ENCODE results near the gene DLEC1. TPM values are rescaled to one million over a fixed set of nuclear protein-coding genes. Genes with fewer than 3 reads are reported as not detected.
"Not testable (repeated sequence)": the region's sequence is repeated elsewhere in the genome, so short reads cannot be mapped to it uniquely, and the experiment has no call there.

DLEC1 gene
- total and polyA plus RNA-seq, 3 experiments from 2014 or later = 0.56 to 1.3 (median 1.0) TPM

DNA sequence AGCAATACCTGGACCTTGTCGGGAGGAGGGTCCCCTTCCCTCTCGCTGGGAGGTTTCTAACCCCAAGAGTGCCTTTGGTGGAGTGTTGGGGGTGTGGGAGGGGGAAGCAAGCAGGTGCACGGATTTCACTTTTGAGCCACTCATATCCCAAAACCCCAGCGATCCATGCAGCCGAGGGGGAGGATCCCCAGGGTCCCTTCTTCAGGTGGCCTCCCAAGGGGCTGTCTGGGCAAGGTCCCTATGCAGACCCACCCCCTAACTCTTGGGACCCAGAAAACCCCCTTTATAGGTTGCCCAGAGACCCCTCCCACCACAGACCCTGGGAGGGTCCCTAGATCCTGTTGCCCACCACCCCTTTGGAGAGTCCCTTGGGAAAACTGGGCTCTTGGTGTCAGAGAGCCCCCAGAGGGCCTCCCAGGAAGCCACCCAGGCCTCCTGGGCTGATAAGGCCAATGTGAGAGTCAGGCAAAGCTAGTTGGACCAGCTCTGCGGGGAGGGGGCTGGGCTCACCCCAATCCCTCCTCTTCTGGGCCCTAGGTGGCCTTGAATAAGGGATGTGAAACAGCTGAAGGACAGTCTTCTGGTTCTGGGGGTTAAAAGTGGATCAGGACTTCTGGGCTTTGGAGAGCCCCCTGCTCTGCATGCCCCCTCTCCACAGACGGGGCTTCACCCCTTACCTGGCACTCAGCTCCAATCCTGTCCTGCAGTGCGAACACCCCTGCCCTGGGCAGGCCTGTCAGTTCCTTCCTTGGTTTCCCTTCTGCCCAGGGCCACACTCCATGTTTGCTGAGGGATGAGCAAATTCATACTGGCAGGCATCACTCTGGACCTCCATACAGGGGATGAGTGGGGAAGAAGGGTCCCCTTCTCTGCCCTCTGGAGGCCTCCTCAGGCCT, 8.6 kb upstream of the DLEC1 start:
- peaks cover 8% of the 10 kb centered on the region for H3K27me3 ChIP-seq (ENCODE audit: insufficient read depth, low read length, poor library complexity, severe bottlenecking)
- H3K36me3 Mint-ChIP-seq = peaks cover 0 to 3% (median 0%) of the 10 kb centered on the region in 3 donors
- POLR2A ChIA-PET = interaction anchor here (3.0 kb wide), 1 partner anchor 9 kb away, joined by 22 read pairs; the partner anchor contains the start of gene DLEC1
- DNase-seq = no peak
- H3K4me1 ChIP-seq (ENCODE audit: insufficient read depth, low read length) = peaks cover 36% of the 10 kb centered on the region
- H3K27me3 Mint-ChIP-seq = peaks cover 0 to 7% of the 10 kb centered on the region in 2 donors
- H3K4me1 Mint-ChIP-seq = peaks cover 27 to 53% (median 30%) of the 10 kb centered on the region in 3 donors
- CTCF ChIA-PET = interaction anchor here (1.4 to 1.5 kb wide), 2 partner anchors 9 to 33 kb away, joined by 4 to 7 read pairs; no protein-coding TSS in a partner anchor
- no peaks in the 10 kb centered on the region for H3K36me3 ChIP-seq (ENCODE audit: insufficient read depth, low read length)
- no peaks in the 10 kb centered on the region for H3K9me3 ChIP-seq (ENCODE audit: low read length)
- H3K9me3 Mint-ChIP-seq = no peaks in the 10 kb centered on the region
- peak overlapping the region; percentile 24 for H3K27ac ChIP-seq (ENCODE audit: low read depth, low read length)
- H3K4me3 Mint-ChIP-seq = peak overlapping the region; percentile 57 to 81 (median 72)
- H3K27ac Mint-ChIP-seq = peak overlapping the region in 7 of 8 donors; percentile 29 to 90 (median 59)
- H3K4me3 ChIP-seq (ENCODE audit: low read length) = peak overlapping the region; percentile 60

- Mint-ChIP-seq H3K4me1 (peaks cover 21 to 47% (median 23%) of the 10 kb centered on the region in 3 donors), H3K9me3 (no peaks in the 10 kb centered on the region), H3K27ac (peak overlapping the region; percentile 50 to 90 (median 76)), H3K36me3 (peaks cover 0 to 3% (median 0%) of the 10 kb centered on the region in 3 donors), H3K4me3 (peak overlapping the region; percentile 44 to 81 (median 71)), H3K27me3 (peaks cover 0 to 7% of the 10 kb centered on the region in 2 donors)
- peak in 3 of 5 donors; percentile 16 to 64 (median 40) for DNase-seq
- no peaks in the 10 kb centered on the region for H3K9me3 ChIP-seq (ENCODE audit: low read length)
- peaks cover 28% of the 10 kb centered on the region for H3K4me1 ChIP-seq (ENCODE audit: insufficient read depth, low read length)
- no peak overlapping the region for H3K27ac ChIP-seq (ENCODE audit: low read depth, low read length)
- no peak overlapping the region for H3K4me3 ChIP-seq (ENCODE audit: low read length)
- POLR2A ChIA-PET = interaction anchor here (3.0 kb wide), 1 partner anchor 8 kb away, joined by 22 read pairs; the partner anchor contains the start of gene DLEC1
- peaks cover 8% of the 10 kb centered on the region for H3K27me3 ChIP-seq (ENCODE audit: insufficient read depth, low read length, poor library complexity, severe bottlenecking)
- H3K36me3 ChIP-seq (ENCODE audit: insufficient read depth, low read length) = no peaks in the 10 kb centered on the region
- CTCF ChIA-PET = interaction anchor here (1.3 to 1.5 kb wide), 2 partner anchors 9 to 57 kb away, joined by 3 to 4 read pairs; no protein-coding TSS in a partner anchor
Measured at GRCh38 chr3:38031022-38031994, 7.7 kb upstream of the DLEC1 start.

DNA sequence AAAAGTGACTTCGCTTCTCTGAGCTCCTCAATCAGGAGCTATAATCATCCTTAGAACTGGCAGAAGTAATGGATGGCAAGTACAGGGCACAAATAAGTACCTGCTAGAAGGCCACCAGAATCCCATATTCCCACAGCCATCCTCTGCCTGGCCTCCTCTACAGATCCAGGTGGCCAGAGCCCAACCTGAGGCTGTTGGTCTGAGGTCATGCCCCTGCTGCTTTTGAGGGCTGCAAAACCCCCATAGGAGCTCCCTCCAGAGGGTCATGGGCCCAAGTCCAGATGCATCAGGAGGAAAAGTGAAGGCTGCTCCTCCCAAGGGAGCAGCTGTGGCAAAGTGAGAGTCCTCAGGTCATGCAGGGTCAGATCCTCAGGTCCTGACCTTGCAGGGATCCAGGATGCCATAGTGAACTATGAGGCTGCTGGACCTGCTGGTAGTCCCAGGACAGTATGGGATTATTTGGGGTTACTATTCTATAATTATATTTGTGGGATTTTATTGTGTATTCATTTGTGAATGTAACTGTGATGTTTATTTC, 6.6 kb upstream of the DLEC1 start:
- CTCF ChIA-PET = interaction anchor here (1.3 kb wide), 1 partner anchor 58 kb away, joined by 3 read pairs; no protein-coding TSS in a partner anchor
- peaks cover 8% of the 10 kb centered on the region for H3K27me3 ChIP-seq (ENCODE audit: insufficient read depth, low read length, poor library complexity, severe bottlenecking)
- Mint-ChIP-seq H3K27me3 (peaks cover 0 to 7% of the 10 kb centered on the region in 2 donors), H3K4me1 (peaks cover 24 to 48% (median 30%) of the 10 kb centered on the region in 3 donors), H3K4me3 (peak overlapping the region in 1 of 7 donors; percentile 42), H3K27ac (peak overlapping the region in 1 of 8 donors; percentile 59), H3K9me3 (no peaks in the 10 kb centered on the region), H3K36me3 (peaks cover 0 to 3% (median 0%) of the 10 kb centered on the region in 3 donors)
- no peak for DNase-seq
- no peak overlapping the region for H3K27ac ChIP-seq (ENCODE audit: low read depth, low read length)
- POLR2A ChIA-PET = no interaction called here
- H3K4me3 ChIP-seq (ENCODE audit: low read length) = no peak overlapping the region
- H3K9me3 ChIP-seq (ENCODE audit: low read length) = no peaks in the 10 kb centered on the region
- H3K36me3 ChIP-seq (ENCODE audit: insufficient read depth, low read length) = no peaks in the 10 kb centered on the region
- peaks cover 28% of the 10 kb centered on the region for H3K4me1 ChIP-seq (ENCODE audit: insufficient read depth, low read length)

- H3K36me3 ChIP-seq (ENCODE audit: insufficient read depth, low read length); POLR2A ChIA-PET; H3K36me3 Mint-ChIP-seq; DNase-seq; H3K4me3 ChIP-seq (ENCODE audit: low read length); H3K27me3 Mint-ChIP-seq; CTCF ChIA-PET; H3K4me3 Mint-ChIP-seq; H3K9me3 Mint-ChIP-seq; H3K9me3 ChIP-seq (ENCODE audit: low read length); H3K27me3 ChIP-seq (ENCODE audit: insufficient read depth, low read length, poor library complexity, severe bottlenecking); H3K27ac ChIP-seq (ENCODE audit: low read depth, low read length): not testable (repeated sequence)
- Mint-ChIP-seq H3K4me1 (peaks cover 26 to 49% (median 37%) of the 10 kb centered on the region in 3 donors), H3K27ac (peak overlapping the region in 2 of 8 donors; percentile 9 to 65)
- peaks cover 36% of the 10 kb centered on the region for H3K4me1 ChIP-seq (ENCODE audit: insufficient read depth, low read length)
Measured at GRCh38 chr3:38033586-38033985, 5.4 kb upstream of the DLEC1 start.

- H3K36me3 Mint-ChIP-seq; H3K27ac ChIP-seq (ENCODE audit: low read depth, low read length); H3K36me3 ChIP-seq (ENCODE audit: insufficient read depth, low read length); H3K27me3 ChIP-seq (ENCODE audit: insufficient read depth, low read length, poor library complexity, severe bottlenecking); H3K9me3 ChIP-seq (ENCODE audit: low read length); CTCF ChIA-PET; H3K9me3 Mint-ChIP-seq; H3K27me3 Mint-ChIP-seq; H3K4me3 ChIP-seq (ENCODE audit: low read length); DNase-seq: not testable (repeated sequence)
- peaks cover 31 to 54% (median 44%) of the 10 kb centered on the region in 3 donors for H3K4me1 Mint-ChIP-seq
- H3K27ac Mint-ChIP-seq = peak overlapping the region in 2 of 8 donors; percentile 47 to 56
- H3K4me1 ChIP-seq (ENCODE audit: insufficient read depth, low read length) = peaks cover 36% of the 10 kb centered on the region
- POLR2A ChIA-PET = interaction anchor here (0.7 kb wide), 1 partner anchor 104 kb away, joined by 3 read pairs; the partner anchor contains the start of gene MYD88
- H3K4me3 Mint-ChIP-seq = peak overlapping the region in 1 of 7 donors; percentile 7
Measured at GRCh38 chr3:38034335-38034734, 4.7 kb upstream of the DLEC1 start.

DNA sequence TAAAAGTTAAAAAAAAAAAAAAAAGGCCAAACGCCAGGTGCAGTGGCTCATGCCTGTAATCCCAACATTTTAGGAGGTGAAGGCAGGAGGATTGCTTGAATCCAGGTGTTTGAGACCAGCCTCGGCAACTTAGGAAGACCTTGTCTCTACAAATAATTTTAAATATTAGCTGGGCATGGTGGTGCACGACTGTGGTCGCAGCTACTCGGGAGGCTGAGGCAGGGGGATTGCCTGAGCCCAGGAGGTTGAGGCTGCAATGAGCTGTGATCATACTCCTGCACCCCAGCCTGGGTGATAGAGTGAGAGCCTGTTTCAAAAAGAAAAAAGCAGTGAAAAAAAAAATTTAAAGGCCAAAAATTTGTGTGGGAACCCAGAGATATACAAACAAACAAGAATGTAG, 2.7 kb upstream of the DLEC1 start:
- H3K9me3 ChIP-seq (ENCODE audit: low read length) = no peaks in the 10 kb centered on the region
- H3K27ac ChIP-seq (ENCODE audit: low read depth, low read length) = no peak overlapping the region
- H3K4me1 ChIP-seq (ENCODE audit: insufficient read depth, low read length) = peaks cover 33% of the 10 kb centered on the region
- H3K27ac Mint-ChIP-seq = peak overlapping the region in 7 of 8 donors; percentile 37 to 99 (median 79)
- peaks cover 36 to 52% (median 49%) of the 10 kb centered on the region in 3 donors for H3K4me1 Mint-ChIP-seq
- no peaks in the 10 kb centered on the region for H3K27me3 ChIP-seq (ENCODE audit: insufficient read depth, low read length, poor library complexity, severe bottlenecking)
- no peak for DNase-seq
- ChIA-PET CTCF (interaction anchor here (0.8 to 6.6 kb wide), 2 partner anchors 9 to 34 kb away, joined by 4 to 49 read pairs; no protein-coding TSS in a partner anchor), POLR2A (interaction anchor here (0.7 kb wide), 1 partner anchor 1368 kb away, joined by 4 read pairs; no protein-coding TSS in a partner anchor)
- peaks cover 0 to 4% (median 0%) of the 10 kb centered on the region in 5 donors for H3K9me3 Mint-ChIP-seq
- H3K4me3 Mint-ChIP-seq = peak overlapping the region in 1 of 7 donors; percentile 66
- peaks cover 0 to 2% of the 10 kb centered on the region in 2 donors for H3K27me3 Mint-ChIP-seq
- peaks cover 6 to 8% (median 6%) of the 10 kb centered on the region in 3 donors for H3K36me3 Mint-ChIP-seq
- H3K4me3 ChIP-seq (ENCODE audit: low read length) = no peak overlapping the region
- H3K36me3 ChIP-seq (ENCODE audit: insufficient read depth, low read length) = no peaks in the 10 kb centered on the region

GRCh38 chr3:38036906-38037305, 2.1 kb upstream of the DLEC1 start:
- no peak overlapping the region for H3K27ac ChIP-seq (ENCODE audit: low read depth, low read length)
- H3K27ac Mint-ChIP-seq = peak overlapping the region; percentile 37 to 99 (median 79)

More at GRCh38 chr3:38036906-38037305, 2.1 kb upstream of the DLEC1 start:
- peaks cover 0 to 2% of the 10 kb centered on the region in 2 donors for H3K27me3 Mint-ChIP-seq
- Histone ChIP-seq H3K36me3 (ENCODE audit: insufficient read depth, low read length) (no peaks in the 10 kb centered on the region), H3K27me3 (ENCODE audit: insufficient read depth, low read length, poor library complexity, severe bottlenecking) (no peaks in the 10 kb centered on the region), H3K4me3 (ENCODE audit: low read length) (no peak overlapping the region), H3K4me1 (ENCODE audit: insufficient read depth, low read length) (peaks cover 27% of the 10 kb centered on the region), H3K9me3 (ENCODE audit: low read length) (no peaks in the 10 kb centered on the region)
- H3K4me1 Mint-ChIP-seq = peaks cover 32 to 46% (median 43%) of the 10 kb centered on the region in 3 donors
- ChIA-PET CTCF (interaction anchor here (0.6 to 6.6 kb wide), 3 partner anchors 8 to 62 kb away, joined by 3 to 49 read pairs (median 4); no protein-coding TSS in a partner anchor), POLR2A (no interaction called here)
- DNase-seq = no peak
- peaks cover 0 to 4% (median 0%) of the 10 kb centered on the region in 5 donors for H3K9me3 Mint-ChIP-seq
- peaks cover 6 to 8% (median 6%) of the 10 kb centered on the region in 3 donors for H3K36me3 Mint-ChIP-seq
- peak overlapping the region in 2 of 7 donors; percentile 15 to 65 for H3K4me3 Mint-ChIP-seq
